Stomach (tissue), 4 donors: ENCODE data around the gene GUCY2F.

Experiments
- EP300 ChIP-seq: sonication (generic); formaldehyde crosslinking; IDR thresholded peaks from one replicate; pipeline ENCODE4 v1.6.1; 2017; ENCODE audit warnings: antibody characterized with exemption
- POLR2A ChIP-seq, 4 donors: fragments of 450-650 bp; IDR thresholded peaks; one replicate each; pipeline ENCODE4 v1.6.1; 2016; ENCODE audit warnings: antibody characterized with exemption in 4 of 4, control low read depth in 2 of 4, mild to moderate bottlenecking in 1 of 4, moderate library complexity in 1 of 4
- POLR2AphosphoS5 ChIP-seq, 3 donors: sonication (generic); formaldehyde crosslinking; IDR thresholded peaks; one replicate each; pipeline ENCODE4 v1.6.1; 2016; ENCODE audit warnings: antibody characterized with exemption in 3 of 3
- TF ChIP-seq, protein P1 (sequence below), 7 experiments: fragments of 450-650 bp in 4 of 7; fragments of 200-600 bp in 3 of 7; sonication (generic) in 3 of 7; IDR thresholded peaks; one replicate each; pipeline ENCODE4 v1.5.1; 2016 to 2019; ENCODE audit warnings: antibody characterized with exemption in 7 of 7, control low read depth in 2 of 7, mild to moderate bottlenecking in 1 of 7

DNA sequence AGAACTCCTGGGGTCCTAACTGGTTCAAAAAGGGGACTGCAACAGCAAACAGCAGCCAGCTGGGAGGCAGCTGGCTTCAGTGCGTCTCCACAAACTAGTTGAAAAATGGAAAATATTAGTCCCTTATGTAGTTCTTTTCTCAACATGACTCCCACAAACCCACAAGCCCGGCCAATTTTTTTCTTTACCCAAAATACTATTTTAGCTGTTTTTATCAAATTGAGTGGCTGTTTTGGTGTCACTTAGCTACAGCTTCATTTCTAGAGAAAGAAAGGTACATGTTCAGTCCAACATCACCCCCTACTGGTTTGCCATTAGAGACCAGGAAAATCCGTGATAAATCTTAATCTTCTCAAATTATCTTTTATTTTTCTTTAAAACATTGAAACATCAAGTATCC, 97.2 kb downstream of the GUCY2F start:
- TF ChIP-seq, protein P1, sequence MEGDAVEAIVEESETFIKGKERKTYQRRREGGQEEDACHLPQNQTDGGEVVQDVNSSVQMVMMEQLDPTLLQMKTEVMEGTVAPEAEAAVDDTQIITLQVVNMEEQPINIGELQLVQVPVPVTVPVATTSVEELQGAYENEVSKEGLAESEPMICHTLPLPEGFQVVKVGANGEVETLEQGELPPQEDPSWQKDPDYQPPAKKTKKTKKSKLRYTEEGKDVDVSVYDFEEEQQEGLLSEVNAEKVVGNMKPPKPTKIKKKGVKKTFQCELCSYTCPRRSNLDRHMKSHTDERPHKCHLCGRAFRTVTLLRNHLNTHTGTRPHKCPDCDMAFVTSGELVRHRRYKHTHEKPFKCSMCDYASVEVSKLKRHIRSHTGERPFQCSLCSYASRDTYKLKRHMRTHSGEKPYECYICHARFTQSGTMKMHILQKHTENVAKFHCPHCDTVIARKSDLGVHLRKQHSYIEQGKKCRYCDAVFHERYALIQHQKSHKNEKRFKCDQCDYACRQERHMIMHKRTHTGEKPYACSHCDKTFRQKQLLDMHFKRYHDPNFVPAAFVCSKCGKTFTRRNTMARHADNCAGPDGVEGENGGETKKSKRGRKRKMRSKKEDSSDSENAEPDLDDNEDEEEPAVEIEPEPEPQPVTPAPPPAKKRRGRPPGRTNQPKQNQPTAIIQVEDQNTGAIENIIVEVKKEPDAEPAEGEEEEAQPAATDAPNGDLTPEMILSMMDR (IDR thresholded peaks at IDR 0.05), result peak in 2 of 7 experiments; percentile 28 to 32
- TF ChIP-seq POLR2A (IDR thresholded peaks at IDR 0.05), result no peak
- TF ChIP-seq POLR2AphosphoS5 (IDR thresholded peaks at IDR 0.05), result no peak
- no peak for TF ChIP-seq EP300
